ENCODE measurements around the gene NKTR. TPM values are rescaled to one million over a fixed set of nuclear protein-coding genes. Genes with fewer than 3 reads are reported as not detected.

NKTR gene
- total RNA-seq, 1 donor from 2014 or later, result 76.9 TPM

DNA sequence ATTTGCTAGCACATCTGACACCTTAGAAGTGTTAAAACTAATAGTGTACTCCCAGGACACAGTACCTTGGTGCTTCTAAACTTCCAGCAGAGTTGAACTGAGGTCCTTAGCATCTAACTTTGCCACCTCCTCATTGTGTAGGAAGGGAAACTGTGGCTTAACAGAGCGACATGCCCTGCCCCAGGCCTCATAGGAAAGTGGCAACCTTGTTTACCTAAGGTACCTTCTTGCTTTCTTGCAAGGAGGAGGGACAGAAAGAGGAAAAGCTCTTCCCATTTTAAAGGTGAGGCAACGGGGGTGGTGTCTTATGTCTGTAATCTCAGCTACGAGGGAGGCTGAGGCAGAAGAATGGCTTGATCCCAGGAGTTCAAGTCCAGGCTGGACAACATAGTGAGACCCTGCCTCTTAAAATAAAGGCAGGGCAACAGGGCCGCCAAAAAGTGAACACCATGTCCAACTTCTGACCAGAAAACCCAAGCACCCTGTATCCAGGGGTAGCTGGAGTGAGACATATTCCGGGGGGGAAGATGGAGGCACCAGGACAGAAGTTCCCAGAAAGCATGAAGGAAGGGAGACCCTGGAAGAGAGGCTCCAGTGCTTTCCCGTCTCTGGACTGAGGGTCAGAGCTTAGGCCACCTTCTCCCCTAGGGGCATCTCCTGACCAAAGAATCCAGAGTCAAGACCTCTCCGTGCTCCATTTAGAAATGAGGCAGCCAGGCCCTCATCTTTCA, 84.3 kb downstream of the NKTR start:
- peaks cover 14% of the 10 kb centered on the region for H3K27me3 Mint-ChIP-seq (ENCODE audit: insufficient read depth)
- H3K4me1 Mint-ChIP-seq (ENCODE audit: low read depth), result peaks cover 5% of the 10 kb centered on the region
- no peak overlapping the region for H3K4me3 Mint-ChIP-seq
- intact Hi-C loops (cut with micrococcal nuclease), result loop anchor here (1.0 kb wide), 1 partner anchor 46 kb away; no protein-coding TSS in a partner anchor
- no peaks in the 10 kb centered on the region for H3K9me3 Mint-ChIP-seq
- DNase-seq (ENCODE audit: low spot score), result no peak
- no peak overlapping the region for H3K27ac Mint-ChIP-seq
- no peaks in the 10 kb centered on the region for H3K36me3 Mint-ChIP-seq (ENCODE audit: low read depth)

DNA sequence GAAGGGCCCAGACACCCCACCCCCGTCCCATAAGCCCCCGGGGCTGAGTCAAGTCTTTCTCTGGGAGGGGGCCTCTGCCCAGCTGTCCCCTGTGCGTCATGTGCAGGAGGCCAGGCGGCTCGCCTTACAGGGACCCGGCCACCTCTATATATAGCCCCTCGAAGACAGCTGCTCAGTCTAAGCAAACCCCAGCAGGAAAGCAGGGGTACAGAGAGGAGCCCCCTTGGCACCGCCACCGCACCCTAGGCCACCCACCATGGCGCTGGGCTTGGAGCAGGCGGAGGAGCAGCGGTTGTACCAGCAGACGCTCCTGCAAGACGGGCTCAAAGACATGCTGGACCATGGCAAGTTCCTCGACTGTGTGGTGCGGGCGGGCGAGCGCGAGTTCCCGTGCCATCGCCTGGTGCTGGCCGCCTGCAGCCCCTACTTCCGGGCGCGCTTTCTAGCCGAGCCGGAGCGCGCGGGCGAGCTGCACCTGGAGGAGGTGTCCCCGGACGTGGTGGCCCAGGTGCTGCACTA, 84.9 kb downstream of the NKTR start, which contains the start of gene KLHL40:
TSS of gene KLHL40 (plus strand) at position 175 of the 519 bp plus-strand sequence. CDS start at position 257, 82 bp downstream.
- intact Hi-C loops (cut with micrococcal nuclease), result no loop called here
- Mint-ChIP-seq H3K27ac (no peak within 1 kb of the TSS), H3K9me3 (no peaks in the 10 kb centered on the region), H3K27me3 (ENCODE audit: insufficient read depth) (peaks cover 14% of the 10 kb centered on the region), H3K36me3 (ENCODE audit: low read depth) (no peaks in the 10 kb centered on the region), H3K4me3 (no peak within 1 kb of the TSS), H3K4me1 (ENCODE audit: low read depth) (peaks cover 5% of the 10 kb centered on the region)
- no peak for DNase-seq (ENCODE audit: low spot score)

DNA sequence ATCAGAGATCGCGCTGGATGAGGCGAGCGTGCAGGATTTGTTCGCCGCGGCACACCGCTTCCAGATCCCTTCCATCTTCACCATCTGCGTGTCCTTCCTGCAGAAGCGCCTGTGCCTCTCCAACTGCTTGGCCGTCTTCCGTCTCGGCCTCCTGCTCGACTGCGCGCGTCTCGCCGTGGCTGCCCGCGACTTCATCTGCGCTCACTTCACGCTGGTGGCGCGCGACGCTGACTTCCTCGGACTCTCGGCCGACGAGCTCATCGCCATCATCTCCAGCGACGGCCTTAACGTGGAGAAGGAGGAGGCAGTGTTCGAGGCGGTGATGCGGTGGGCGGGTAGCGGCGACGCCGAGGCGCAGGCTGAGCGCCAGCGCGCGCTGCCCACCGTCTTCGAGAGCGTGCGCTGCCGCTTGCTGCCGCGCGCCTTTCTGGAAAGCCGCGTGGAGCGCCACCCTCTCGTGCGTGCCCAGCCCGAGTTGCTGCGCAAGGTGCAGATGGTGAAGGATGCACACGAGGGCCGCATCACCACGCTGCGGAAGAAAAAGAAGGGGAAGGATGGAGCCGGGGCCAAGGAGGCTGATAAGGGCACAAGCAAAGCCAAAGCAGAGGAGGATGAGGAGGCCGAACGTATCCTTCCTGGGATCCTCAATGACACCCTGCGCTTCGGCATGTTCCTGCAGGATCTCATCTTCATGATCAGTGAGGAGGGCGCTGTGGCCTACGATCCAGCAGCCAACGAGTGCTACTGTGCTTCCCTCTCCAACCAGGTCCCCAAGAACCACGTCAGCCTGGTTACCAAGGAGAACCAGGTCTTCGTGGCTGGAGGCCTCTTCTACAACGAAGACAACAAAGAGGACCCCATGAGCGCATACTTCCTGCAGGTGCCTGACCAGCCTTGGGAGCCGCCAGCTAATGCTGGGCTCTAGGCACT, 85.7 kb downstream of the NKTR start:
- Mint-ChIP-seq H3K36me3 (ENCODE audit: low read depth) (no peaks in the 10 kb centered on the region), H3K9me3 (no peaks in the 10 kb centered on the region), H3K4me1 (ENCODE audit: low read depth) (peaks cover 5% of the 10 kb centered on the region), H3K27ac (no peak overlapping the region), H3K4me3 (no peak overlapping the region), H3K27me3 (ENCODE audit: insufficient read depth) (peaks cover 14% of the 10 kb centered on the region)
- intact Hi-C loops (cut with micrococcal nuclease), result no loop called here
- DNase-seq (ENCODE audit: low spot score), result no peak

DNA sequence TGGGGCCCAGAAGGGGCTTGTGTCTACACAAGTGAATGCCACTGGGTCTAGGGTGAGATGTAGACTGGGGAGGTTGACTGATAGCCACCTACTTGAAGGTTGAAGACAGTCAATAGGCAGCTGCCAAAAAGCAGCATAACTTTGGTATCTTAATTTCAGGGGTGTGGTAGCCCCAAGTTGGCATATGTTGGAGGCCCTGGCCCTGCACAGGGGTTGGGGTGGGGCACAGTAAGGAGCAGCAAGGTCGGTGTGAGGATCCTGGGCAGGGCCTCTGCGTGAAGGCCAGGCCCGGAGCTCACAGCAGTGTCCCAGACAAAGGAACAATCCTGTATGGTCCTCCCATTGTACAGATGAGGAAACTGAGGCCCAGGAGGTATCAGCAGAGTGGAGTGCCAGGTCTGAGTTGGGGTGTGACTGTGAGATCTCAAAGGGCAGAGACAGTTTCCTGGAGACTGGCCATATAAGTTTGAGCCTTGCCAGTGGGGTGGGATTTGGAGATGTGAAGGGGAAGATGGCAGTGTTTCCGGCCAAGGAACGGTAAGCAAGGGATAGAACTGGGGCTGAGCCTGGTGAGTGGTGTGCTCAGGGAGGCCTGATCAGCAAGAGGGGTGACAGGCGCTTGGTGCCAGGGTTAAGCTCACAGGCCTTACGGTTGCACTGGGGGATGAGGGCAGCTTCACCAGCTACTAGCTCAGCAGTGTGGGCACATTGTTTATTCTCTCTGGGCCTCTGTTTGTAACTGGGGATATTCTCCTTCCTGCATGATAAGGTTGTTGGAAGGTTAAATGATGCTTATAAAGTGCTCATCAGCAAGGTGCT, 86.6 kb downstream of the NKTR start:
- H3K27me3 Mint-ChIP-seq (ENCODE audit: insufficient read depth), result peaks cover 12% of the 10 kb centered on the region
- H3K9me3 Mint-ChIP-seq, result no peaks in the 10 kb centered on the region
- no peak for DNase-seq (ENCODE audit: low spot score)
- H3K36me3 Mint-ChIP-seq (ENCODE audit: low read depth), result no peaks in the 10 kb centered on the region
- H3K27ac Mint-ChIP-seq, result no peak overlapping the region
- H3K4me3 Mint-ChIP-seq, result no peak overlapping the region
- intact Hi-C loops (cut with micrococcal nuclease), result no loop called here
- peaks cover 5% of the 10 kb centered on the region for H3K4me1 Mint-ChIP-seq (ENCODE audit: low read depth)

DNA sequence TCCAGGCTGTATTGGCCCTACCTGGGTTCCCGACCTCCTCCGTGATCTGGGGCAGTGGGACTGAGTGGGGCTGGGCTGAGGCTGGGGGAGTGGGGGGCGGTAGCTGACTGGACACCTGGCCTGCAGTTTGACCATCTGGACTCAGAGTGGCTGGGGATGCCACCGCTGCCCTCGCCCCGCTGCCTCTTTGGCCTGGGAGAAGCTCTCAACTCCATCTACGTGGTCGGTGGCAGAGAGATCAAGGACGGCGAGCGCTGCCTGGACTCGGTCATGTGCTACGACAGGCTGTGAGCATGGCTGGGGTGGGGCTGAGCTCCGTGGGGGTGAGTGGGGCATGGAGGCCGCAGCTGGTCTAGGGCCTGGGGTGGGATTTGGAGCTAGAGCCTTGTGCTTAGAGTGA, 87.5 kb downstream of the NKTR start:
- peaks cover 5% of the 10 kb centered on the region for H3K4me1 Mint-ChIP-seq (ENCODE audit: low read depth)
- H3K27me3 Mint-ChIP-seq (ENCODE audit: insufficient read depth), result peaks cover 8% of the 10 kb centered on the region
- no peak overlapping the region for H3K27ac Mint-ChIP-seq
- H3K36me3 Mint-ChIP-seq (ENCODE audit: low read depth), result no peaks in the 10 kb centered on the region
- H3K4me3 Mint-ChIP-seq, result no peak overlapping the region
- intact Hi-C loops (cut with micrococcal nuclease), result no loop called here
- H3K9me3 Mint-ChIP-seq, result no peaks in the 10 kb centered on the region
- no peak for DNase-seq (ENCODE audit: low spot score)

DNA sequence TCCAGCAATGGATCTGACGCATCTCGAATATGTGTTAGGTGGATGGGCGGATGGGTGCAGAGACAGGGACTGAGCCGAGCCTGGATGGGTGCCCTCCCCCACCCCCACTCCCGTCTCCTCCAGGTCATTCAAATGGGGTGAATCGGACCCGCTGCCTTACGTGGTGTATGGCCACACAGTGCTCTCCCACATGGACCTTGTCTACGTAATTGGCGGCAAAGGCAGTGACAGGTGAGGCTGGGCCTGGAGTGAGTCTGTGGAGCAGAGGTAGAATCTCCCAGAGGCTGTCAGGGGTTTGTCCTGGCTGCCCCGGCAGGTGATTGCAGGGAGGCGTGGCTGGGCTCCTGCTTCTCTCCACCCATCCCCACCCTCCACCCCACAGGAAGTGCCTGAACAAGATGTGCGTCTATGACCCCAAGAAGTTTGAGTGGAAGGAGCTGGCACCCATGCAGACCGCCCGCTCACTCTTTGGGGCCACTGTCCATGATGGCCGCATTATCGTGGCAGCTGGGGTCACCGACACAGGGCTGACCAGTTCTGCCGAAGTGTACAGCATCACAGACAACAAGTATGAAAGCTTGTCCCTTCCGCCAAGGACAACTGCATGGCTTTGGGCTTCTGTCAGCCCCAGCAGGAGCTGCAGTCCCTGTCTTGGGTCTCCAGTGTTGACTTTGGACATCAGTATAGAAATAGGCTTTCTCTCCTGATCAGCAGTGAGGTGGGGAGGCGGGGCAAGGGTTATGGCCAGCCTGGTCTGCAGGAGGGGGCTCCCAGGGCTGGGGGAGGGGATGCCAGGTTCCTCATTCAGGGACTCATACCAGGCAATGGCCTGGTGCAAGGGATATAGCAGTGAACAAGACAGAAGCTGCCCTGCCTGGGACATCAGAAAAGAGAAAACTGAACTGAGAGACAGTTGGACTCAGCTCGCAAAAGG, 88.3 kb downstream of the NKTR start:
- H3K9me3 Mint-ChIP-seq, result no peaks in the 10 kb centered on the region

DNA sequence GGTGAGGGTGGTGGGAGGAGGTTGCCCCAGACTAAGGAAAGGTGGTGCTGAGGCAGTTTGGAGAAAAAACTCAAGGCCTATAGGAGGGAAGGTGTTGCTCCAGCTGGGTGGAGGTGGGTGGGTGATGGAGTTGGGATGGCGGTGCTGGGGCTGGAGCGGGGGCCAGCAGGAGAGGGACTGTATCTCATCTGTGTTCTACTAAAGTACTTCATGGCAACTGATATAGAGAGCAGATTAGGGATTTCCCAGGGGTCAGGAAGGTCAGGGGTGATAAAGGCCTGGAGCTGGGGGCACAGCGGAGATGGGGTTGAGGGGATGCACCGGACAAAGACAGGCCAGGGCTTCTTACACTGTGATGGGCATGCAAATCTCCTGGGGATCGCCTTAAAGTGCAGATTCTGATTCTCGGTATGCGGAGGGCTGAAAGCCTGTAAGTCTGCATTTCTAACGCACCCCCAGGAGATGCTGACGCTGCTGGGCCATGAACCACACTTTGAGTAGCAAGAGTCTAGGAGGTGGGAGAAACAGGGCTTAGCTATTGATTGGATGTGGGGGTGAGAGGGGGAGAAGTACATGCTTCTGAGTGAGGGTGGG, 89.0 kb downstream of the NKTR start:
- no peaks in the 10 kb centered on the region for H3K36me3 Mint-ChIP-seq (ENCODE audit: low read depth)
- H3K9me3 Mint-ChIP-seq, result no peaks in the 10 kb centered on the region
- DNase-seq (ENCODE audit: low spot score), result no peak
- peaks cover 7% of the 10 kb centered on the region for H3K27me3 Mint-ChIP-seq (ENCODE audit: insufficient read depth)
- H3K4me1 Mint-ChIP-seq (ENCODE audit: low read depth), result peaks cover 5% of the 10 kb centered on the region
- no peak overlapping the region for H3K4me3 Mint-ChIP-seq
- intact Hi-C loops (cut with micrococcal nuclease), result no loop called here
- no peak overlapping the region for H3K27ac Mint-ChIP-seq

More for the DNA sequence above, 88.3 kb downstream of the NKTR start:
- Mint-ChIP-seq H3K4me3 (no peak overlapping the region), H3K4me1 (ENCODE audit: low read depth) (peaks cover 5% of the 10 kb centered on the region), H3K36me3 (ENCODE audit: low read depth) (no peaks in the 10 kb centered on the region), H3K27ac (no peak overlapping the region), H3K27me3 (ENCODE audit: insufficient read depth) (peaks cover 7% of the 10 kb centered on the region)
- no peak for DNase-seq (ENCODE audit: low spot score)
- intact Hi-C loops (cut with micrococcal nuclease), result no loop called here

DNA sequence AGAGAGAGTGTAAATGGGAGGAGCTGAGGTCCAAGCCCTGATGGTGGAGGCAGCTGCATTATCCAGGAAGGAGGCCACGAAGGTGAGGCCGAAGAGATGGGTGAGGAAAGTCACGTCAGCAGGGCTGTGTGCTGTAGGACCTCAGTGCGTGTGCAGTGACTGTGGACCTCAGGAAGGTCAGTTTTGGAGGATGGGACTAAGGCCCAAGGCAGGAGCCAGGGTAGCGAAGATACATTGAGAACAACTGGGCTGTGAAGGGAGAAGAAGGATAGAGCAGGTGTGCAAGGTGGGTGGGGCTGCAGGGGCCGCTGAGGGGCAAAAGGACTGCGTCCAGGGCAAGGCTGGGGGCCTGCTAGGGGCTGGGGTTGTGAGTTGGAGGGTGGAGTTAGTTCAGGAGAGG, 89.7 kb downstream of the NKTR start:
- Mint-ChIP-seq H3K9me3 (no peaks in the 10 kb centered on the region), H3K27me3 (ENCODE audit: insufficient read depth) (peaks cover 5% of the 10 kb centered on the region), H3K36me3 (ENCODE audit: low read depth) (no peaks in the 10 kb centered on the region), H3K4me1 (ENCODE audit: low read depth) (peaks cover 5% of the 10 kb centered on the region), H3K27ac (no peak overlapping the region), H3K4me3 (no peak overlapping the region)
- intact Hi-C loops (cut with micrococcal nuclease), result no loop called here
- no peak for DNase-seq (ENCODE audit: low spot score)

DNA sequence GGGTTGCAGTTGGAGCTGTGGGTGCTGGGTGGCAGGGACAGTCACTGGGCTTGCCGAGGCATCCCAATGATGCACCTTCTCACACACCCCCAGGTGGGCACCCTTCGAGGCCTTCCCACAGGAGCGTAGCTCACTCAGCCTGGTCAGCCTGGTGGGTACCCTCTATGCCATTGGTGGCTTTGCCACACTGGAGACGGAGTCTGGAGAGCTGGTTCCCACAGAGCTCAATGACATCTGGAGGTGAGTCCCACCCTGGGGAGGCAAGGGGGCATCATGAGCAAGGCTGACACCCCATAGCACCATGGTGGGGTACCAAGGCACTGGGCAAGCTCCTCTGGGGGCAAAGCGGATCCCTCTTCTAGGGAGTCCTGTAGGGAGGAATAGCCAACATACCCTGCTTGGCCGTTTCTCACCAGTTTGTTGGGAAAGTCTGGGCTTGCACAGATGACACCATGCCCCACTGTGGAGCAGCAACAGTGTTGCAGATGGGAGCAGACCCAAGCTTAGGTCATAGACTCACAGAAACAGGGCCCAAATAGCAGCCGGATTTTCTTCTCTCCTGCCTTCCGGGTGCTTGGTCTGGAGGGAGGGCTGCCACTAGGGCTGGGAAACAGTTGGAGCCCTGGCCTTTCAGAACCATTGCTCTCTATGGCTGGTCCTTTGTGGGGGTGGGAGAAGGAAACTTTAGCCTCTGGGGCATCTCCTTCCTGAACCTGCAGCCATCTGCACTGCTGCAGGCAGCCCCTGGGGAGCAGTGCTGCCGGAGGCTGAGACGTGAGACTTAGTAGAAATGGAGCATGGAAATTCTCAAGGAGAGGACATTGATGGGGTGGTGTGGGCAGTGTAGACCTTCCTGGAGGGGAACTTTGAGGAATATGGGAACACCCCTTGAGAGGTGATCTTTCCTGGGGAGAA, 90.5 kb downstream of the NKTR start:
- H3K4me3 Mint-ChIP-seq, result no peak overlapping the region
- DNase-seq (ENCODE audit: low spot score), result no peak
- H3K36me3 Mint-ChIP-seq (ENCODE audit: low read depth), result no peaks in the 10 kb centered on the region
- no peaks in the 10 kb centered on the region for H3K9me3 Mint-ChIP-seq
- H3K27ac Mint-ChIP-seq, result no peak overlapping the region
- peaks cover under 1% of the 10 kb centered on the region for H3K4me1 Mint-ChIP-seq (ENCODE audit: low read depth)
- intact Hi-C loops (cut with micrococcal nuclease), result no loop called here
- peaks cover 5% of the 10 kb centered on the region for H3K27me3 Mint-ChIP-seq (ENCODE audit: insufficient read depth)

DNA sequence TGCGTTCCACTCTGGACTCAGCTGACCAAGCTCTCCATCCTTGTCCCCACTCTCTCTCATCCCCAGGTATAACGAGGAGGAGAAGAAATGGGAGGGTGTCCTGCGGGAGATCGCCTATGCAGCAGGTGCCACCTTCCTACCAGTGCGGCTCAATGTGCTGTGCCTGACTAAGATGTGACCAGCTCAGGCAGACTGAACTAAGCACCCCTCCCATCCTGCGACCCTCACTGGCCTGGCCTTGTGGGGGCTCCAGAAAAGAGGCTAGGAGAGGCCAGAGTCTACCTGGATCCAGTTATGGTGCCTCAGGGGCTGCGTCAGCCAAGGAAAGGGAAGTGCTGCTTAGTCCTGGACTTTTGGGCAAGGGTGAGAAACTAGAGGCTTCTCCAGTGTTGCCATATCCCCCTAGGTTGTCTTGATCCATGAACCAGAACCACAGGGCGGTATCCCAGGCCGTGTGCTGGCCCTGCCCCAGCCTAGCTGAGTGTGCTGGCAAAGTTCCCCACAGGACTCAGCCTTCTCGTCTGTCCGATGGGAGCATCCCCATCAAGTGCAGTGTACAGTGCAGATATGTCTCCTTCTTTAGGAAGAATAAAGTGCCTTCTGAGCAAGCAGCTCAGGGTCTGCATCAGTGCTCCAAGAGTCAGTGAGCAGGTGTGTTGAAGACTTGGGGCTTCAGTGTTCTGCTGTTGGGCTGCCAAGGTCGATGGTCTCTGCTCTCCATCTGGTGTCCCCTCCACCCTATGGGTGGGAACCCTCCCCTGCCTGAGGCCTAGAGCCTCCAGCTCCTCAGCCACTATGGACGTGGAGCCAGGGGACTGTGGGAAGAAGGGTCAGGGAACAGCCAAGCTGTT, 91.6 kb downstream of the NKTR start:
- Mint-ChIP-seq H3K9me3 (no peaks in the 10 kb centered on the region), H3K36me3 (ENCODE audit: low read depth) (no peaks in the 10 kb centered on the region), H3K4me1 (ENCODE audit: low read depth) (no peaks in the 10 kb centered on the region), H3K27ac (no peak overlapping the region), H3K4me3 (no peak overlapping the region), H3K27me3 (ENCODE audit: insufficient read depth) (no peaks in the 10 kb centered on the region)
- intact Hi-C loops (cut with micrococcal nuclease), result no loop called here
- no peak for DNase-seq (ENCODE audit: low spot score)

Measured in activated T-helper 1 cell treated with anti-CD3 and anti-CD28 coated beads, Interleukin-12 subunit alpha, Interleukin-12 subunit beta, Interleukin-2, Interleukin-4 antibody, amounts not matched to agents 30 ng/mL and 10 ng/mL and 1 ng/mL, durations not matched to agents 14 hours and 24 hours and 36 hours (primary cell).